GM12878 (cell line): ENCODE data around the gene PSMB5.

Source experiments
- CEBPB ChIP-seq, 2 experiments: fragments of 150-350 bp in 1 of 2; IDR thresholded peaks; 2 replicates each; pipeline ENCODE4 v1.6.1; 2012 to 2014; ENCODE audit warnings: low read depth in 2 of 2, low read length in 2 of 2, borderline replicate concordance in 1 of 2, inconsistent platforms in 1 of 2
- FOS ChIP-seq: IDR thresholded peaks from 3 replicates; pipeline ENCODE4 v1.6.1; 2011; ENCODE audit warnings: borderline replicate concordance; ENCODE audit not compliant: insufficient read length; ENCODE audit errors: extremely low read depth
- RAD21 ChIP-seq: IDR thresholded peaks from 2 replicates; pipeline ENCODE4 v1.6.1; 2011; ENCODE audit warnings: mild to moderate bottlenecking, low read depth, low read length, moderate library complexity; ENCODE audit not compliant: insufficient read depth
- SRF ChIP-seq, 2 experiments: IDR thresholded peaks; 2 replicates each; pipeline ENCODE4 v1.6.1; 2011; ENCODE audit warnings: low read depth in 2 of 2, low read length in 2 of 2, mild to moderate bottlenecking in 1 of 2, moderate library complexity in 1 of 2
- ZNF274 ChIP-seq: IDR thresholded peaks from one replicate; pipeline ENCODE4 v1.8.0; 2011; ENCODE audit not compliant: insufficient read length, insufficient read depth

GRCh38 chr14:22984959-22985658 lies 49.6 kb downstream of the PSMB5 start:
- TF ChIP-seq SRF (IDR thresholded peaks at IDR 0.05; ENCODE audit: low read depth in 2 of 2, low read length in 2 of 2), result no peak
- no peak for TF ChIP-seq FOS
- no peak for TF ChIP-seq ZNF274
- no peak for TF ChIP-seq CEBPB (IDR thresholded peaks at IDR 0.05; ENCODE audit: borderline replicate concordance in 1 of 2, low read depth in 2 of 2, low read length in 2 of 2)
- no peak for TF ChIP-seq RAD21
